GM12874 (cell line): ENCODE measurements around the gene TMEM219.

Experiments
- TF ChIP-seq, protein P1 (sequence below): IDR thresholded peaks from 2 replicates; pipeline ENCODE4 v1.5.1; 2011; ENCODE audit warnings: low read depth, mild to moderate bottlenecking, control low read depth, low read length, moderate library complexity; ENCODE audit not compliant: insufficient read depth

Gene TMEM219

DNA sequence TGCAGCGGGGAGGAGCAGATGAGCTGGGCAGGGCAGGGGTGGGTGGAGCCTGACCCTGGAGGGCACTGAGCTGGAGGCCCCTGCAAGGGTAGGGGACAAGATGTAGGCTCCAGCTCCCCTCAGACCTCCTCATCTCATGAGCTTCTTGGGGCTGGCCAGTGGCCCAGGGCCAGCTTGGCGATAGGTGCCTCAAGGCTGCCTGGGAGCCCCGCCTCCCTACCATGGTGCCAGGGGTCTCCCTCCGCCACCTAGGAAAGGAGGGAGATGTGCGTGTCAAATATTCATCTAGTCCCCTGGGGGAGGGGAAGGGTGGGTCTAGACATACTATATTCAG lies 29.7 kb downstream of the TMEM219 start:
- TF ChIP-seq, protein P1, sequence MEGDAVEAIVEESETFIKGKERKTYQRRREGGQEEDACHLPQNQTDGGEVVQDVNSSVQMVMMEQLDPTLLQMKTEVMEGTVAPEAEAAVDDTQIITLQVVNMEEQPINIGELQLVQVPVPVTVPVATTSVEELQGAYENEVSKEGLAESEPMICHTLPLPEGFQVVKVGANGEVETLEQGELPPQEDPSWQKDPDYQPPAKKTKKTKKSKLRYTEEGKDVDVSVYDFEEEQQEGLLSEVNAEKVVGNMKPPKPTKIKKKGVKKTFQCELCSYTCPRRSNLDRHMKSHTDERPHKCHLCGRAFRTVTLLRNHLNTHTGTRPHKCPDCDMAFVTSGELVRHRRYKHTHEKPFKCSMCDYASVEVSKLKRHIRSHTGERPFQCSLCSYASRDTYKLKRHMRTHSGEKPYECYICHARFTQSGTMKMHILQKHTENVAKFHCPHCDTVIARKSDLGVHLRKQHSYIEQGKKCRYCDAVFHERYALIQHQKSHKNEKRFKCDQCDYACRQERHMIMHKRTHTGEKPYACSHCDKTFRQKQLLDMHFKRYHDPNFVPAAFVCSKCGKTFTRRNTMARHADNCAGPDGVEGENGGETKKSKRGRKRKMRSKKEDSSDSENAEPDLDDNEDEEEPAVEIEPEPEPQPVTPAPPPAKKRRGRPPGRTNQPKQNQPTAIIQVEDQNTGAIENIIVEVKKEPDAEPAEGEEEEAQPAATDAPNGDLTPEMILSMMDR = no peak

DNA sequence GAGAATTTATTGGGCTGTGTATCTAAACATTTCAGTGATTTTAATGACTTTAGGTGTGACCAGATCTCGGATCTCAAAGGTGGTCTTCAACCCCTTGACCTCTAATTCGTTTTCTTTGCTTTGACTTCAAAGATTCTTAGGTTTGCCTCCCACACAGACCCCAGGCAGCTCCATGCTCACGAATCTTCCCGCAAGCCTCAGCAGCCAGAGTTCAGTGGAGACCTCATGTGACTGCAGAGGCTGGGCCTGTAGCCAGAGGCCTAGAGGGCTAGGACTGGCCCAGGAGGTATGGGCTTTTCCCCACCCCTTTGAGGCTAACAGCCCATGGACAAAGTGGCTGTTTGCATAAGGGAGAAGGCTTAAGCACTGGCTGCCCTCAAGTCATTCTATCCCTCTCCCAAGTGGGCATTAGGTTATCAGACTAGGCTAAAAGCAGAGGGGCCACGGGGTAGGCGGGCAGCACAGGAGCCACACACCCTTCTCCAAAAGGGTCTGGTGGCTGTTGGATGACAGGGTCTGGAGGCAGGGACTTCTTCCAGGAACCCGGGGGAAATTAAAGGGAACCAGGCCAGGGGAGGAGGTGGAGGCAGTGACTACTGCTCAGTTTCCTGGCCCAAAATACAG lies 30.6 kb downstream of the TMEM219 start:
- TF ChIP-seq, protein P1 = no peak

DNA sequence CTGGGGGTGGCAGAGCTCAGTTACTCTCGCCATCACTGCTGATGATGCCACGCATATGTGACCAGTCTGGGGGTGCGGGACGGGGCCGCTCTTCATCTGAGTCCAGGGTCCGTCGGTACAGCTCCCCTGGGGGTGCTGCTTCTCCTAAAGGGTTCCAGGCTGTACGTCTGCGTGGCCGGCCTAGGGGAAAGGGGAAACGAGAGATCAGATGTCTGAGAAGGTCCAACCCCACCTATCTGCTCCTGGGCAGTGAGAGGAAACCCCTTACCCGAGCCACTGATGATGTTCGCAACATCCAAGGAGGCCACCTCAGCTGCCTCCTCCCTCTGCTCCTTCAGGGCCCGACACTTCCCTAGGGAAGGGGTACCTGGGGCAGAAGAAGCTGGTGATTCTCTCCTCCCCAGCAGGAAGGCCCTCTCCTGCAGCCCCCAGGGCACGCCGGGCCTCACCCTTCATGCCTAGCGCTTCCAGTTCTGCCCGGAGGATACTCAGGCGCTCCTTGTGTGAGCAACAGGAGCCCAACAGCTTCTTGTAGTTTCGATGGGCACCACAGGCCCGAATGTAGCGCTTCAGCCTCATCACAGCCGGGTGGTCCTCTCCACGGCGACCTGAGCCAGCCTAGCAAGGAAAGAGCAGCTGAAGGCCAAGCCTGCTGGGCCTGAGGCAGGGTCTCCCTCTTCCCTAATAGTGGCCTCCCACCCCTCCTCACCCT lies 31.5 kb downstream of the TMEM219 start:
- TF ChIP-seq, protein P1 = no peak

DNA sequence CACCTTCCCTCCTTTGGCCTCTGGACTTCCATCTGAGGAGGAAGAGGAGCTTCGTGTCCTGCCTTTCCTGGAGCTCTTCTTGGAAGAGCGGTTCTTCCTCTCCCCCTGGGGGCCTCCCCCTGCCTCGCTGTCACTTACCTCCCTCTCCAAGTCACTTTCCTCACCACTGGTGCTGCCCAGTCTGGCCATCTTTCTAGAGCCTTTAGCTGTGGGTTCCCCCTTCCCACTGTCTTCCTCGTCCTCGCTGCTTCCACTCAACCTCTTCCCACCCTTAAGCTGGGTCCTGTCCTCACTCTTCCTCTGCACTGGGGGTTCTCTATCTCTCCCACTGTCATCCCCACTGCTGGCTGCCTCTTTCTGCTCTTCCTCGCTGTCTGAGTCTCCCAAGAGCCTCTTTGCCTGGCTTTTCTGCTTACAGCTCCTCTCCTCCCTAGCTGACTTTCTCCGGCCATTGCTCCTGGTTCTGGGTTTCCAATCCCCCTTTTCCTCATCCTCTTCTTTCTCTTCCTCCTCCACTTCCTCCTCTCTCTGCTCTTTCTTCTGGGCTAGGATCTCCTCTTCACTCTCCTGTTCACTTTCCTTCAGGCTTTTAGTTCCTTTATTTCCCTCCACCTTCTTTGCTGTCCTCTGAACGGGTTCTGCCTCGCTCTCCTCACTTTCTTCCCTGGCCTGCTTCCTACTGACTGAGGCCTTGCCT lies 32.2 kb downstream of the TMEM219 start:
- TF ChIP-seq, protein P1 = no peak

DNA sequence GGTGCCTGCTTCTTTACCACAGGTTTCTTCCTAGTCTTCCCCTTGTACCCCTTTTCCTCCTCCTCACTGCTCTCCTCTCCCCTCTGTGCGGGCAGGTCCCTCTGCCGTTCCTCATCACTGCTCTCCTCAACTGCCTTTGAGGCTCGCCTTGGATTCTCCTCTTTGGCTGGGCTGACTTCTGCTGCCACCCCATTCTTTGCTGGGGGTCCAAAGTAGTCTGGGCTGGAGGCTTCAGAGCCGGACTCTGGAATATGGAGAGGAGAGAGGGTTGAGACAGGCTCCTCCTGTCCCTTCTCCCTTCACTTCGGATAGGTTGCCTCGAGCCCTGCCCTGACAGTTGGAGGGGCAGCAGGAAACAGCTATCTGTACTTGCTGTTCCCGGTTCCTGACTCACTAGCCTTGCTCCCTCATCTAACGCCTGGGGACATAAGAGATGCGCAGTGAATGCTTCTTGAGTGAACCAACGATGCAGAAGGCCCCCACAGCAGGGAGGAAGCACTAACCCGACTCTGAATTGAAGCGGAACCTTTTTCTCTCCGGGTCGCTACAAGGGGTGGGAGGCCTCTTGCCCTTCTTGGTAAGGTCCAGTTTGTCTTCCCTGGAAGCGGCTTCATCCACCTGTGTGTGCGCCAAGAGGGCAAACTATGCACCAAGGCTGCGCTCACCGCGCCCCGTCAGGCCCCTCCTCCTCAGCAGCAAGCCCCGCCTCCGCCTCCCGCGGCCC lies 32.9 kb downstream of the TMEM219 start:
- TF ChIP-seq, protein P1 = no peak

DNA sequence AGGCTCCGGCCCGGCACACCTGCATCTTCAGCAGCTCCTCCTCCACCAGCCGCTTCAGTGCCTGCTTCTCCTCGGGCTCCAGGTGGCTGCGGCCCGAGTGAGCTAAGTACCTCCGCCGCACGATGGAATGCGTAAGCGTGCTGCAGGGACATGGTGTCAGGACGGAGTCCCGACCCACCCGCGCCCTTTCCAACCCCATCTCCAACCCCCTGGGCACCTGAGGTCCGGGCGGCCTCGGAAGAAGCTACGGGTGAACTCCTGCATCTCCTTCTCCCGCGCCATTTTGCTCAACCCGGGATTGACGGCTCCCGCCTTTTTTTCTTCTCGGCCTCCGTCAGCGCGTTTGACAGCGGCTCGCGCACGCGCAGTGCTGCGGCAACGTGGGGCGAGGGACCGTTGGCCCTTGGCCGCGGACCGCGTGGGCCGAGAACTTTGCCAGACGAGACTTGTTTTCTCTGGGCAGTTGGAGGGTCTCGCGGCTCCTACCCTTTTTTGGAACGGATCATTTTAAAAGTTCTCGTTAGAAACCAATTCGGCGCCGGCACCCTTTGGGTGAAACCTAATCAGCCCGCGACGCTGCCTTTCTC lies 33.5 kb downstream of the TMEM219 start, which contains the start of gene HIRIP3:
Gene HIRIP3 (minus strand): TSS at position 294 of the 587 bp plus-strand sequence. CDS start 12 bp downstream, at position 282.
- TF ChIP-seq, protein P1 = no peak
